ENCODE measurements around the gene NKAIN4.

Gene NKAIN4

GRCh38 chr20:63273635-63274380 is 19.5 kb upstream of the NKAIN4 start:
- DNase-seq (ENCODE audit: low spot score) = no peak

- DNase-seq (ENCODE audit: low spot score) = no peak
Measured at GRCh38 chr20:63273059-63273579, 18.9 kb upstream of the NKAIN4 start.

- peak; percentile 86 for DNase-seq (ENCODE audit: low spot score)
Measured at GRCh38 chr20:63272105-63273058, 18.1 kb upstream of the NKAIN4 start, which contains the start of gene ARFGAP1. TSS of gene ARFGAP1 (plus strand) at chr20:63272813. CDS start at chr20:63275581, 2,768 bp downstream.

- no peak for DNase-seq (ENCODE audit: low spot score)
Measured at GRCh38 chr20:63270606-63271325, 16.5 kb upstream of the NKAIN4 start.

- no peak for DNase-seq (ENCODE audit: low spot score)
Measured at GRCh38 chr20:63269724-63270123, 15.5 kb upstream of the NKAIN4 start.

- DNase-seq (ENCODE audit: low spot score) = no peak
Measured at GRCh38 chr20:63268671-63269439, 14.6 kb upstream of the NKAIN4 start.

- no peak for DNase-seq (ENCODE audit: low spot score)
Measured at GRCh38 chr20:63268256-63268655, 14.0 kb upstream of the NKAIN4 start.

- no peak for DNase-seq (ENCODE audit: low spot score)
Measured at GRCh38 chr20:63267691-63268090, 13.4 kb upstream of the NKAIN4 start.

GRCh38 chr20:63265891-63266515 is 11.7 kb upstream of the NKAIN4 start:
- no peak for DNase-seq (ENCODE audit: low spot score)

GRCh38 chr20:63264519-63264918 is 10.3 kb upstream of the NKAIN4 start:
- no peak for DNase-seq (ENCODE audit: low spot score)

- DNase-seq (ENCODE audit: low spot score) = no peak
Measured at GRCh38 chr20:63264000-63264399, 9.7 kb upstream of the NKAIN4 start.

- no peak for DNase-seq (ENCODE audit: low spot score)
Measured at GRCh38 chr20:63262836-63263235, 8.6 kb upstream of the NKAIN4 start.

GRCh38 chr20:63261795-63262528 is 7.7 kb upstream of the NKAIN4 start:
- no peak for DNase-seq (ENCODE audit: low spot score)

GRCh38 chr20:63261060-63261794 is 7.0 kb upstream of the NKAIN4 start:
- DNase-seq (ENCODE audit: low spot score) = no peak

- no peak for DNase-seq (ENCODE audit: low spot score)
Measured at GRCh38 chr20:63260521-63260920, 6.3 kb upstream of the NKAIN4 start.

- no peak for DNase-seq (ENCODE audit: low spot score)
Measured at GRCh38 chr20:63259734-63260460, 5.6 kb upstream of the NKAIN4 start.

GRCh38 chr20:63258781-63259180 is 4.5 kb upstream of the NKAIN4 start:
- DNase-seq (ENCODE audit: low spot score) = no peak

- no peak for DNase-seq (ENCODE audit: low spot score)
Measured at GRCh38 chr20:63257629-63258028, 3.4 kb upstream of the NKAIN4 start.

- no peak for DNase-seq (ENCODE audit: low spot score)
Measured at GRCh38 chr20:63256954-63257353, 2.7 kb upstream of the NKAIN4 start.

Measured in CD4-positive, alpha-beta T cell treated with Interleukin-6 at 100 ng/mL for 8 hours (primary cell).